Measurements from ENCODE around the gene TRIM40.
A peak's percentile ranks its signal among the peaks of the same experiment; 100 is the strongest.
"Not testable (repeated sequence)": the region's sequence is repeated elsewhere in the genome, so short reads cannot be mapped to it uniquely, and the experiment has no call there.

TRIM40 gene

DNA sequence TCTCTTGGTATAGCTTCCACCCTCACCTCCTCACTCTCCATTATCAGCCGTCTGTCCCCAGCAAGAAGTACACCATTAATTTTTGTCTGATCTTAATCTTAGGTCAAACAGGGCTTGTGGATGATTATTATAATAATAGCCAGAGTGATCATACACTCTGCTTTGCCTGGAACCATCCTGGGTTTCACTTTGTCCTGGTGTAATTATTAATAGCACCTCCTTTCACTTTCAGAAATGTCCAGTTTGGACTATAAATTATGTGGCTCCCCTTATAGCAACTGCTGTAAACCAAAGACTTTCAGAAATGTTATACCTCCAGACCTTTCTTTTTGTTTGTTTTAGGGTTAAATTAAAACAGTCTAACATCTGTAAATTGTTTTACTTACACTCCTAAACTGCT is 22.1 kb upstream of the TRIM40 start:
- DNase-seq = no peak

DNA sequence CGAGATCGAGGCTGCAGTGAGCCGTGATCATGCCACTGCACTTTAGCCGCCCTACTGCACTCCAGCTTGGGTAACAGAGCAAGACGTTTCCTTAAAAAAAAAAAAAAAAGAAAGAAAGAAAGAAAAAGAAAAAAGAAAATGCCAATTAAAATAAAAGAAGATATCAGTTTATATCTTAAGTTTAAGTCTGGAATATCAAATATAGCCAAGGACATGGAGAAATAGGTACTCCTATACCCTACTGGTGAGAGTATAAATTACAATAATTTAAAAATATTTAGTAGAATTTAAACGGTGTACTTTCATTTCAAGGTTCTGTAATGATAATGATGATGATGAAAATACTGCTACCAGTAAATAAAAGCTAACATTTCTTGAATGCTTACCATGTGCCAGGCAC is 19.2 kb upstream of the TRIM40 start:
- no peak for DNase-seq

DNA sequence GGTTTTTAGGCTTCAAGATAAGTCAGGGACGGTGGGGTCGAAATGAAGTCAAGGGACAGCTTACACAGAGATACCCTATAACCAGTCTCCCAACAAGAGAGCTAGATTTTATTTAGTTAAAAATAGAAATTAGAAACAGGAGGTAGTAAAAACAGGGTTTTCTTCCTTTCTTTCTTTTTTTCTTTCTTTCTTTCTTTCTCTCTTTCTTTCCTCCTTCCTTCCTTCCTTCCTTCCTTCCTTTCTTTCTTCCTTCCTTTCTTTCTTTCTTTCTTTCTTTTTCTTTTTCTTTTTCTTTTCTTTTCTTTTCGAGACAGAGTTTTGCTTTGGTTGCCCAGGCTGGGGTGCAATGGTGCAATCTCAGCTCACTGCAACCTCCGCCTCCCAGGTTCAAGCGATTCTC is 17.2 kb upstream of the TRIM40 start:
- not testable (repeated sequence) for DNase-seq

DNA sequence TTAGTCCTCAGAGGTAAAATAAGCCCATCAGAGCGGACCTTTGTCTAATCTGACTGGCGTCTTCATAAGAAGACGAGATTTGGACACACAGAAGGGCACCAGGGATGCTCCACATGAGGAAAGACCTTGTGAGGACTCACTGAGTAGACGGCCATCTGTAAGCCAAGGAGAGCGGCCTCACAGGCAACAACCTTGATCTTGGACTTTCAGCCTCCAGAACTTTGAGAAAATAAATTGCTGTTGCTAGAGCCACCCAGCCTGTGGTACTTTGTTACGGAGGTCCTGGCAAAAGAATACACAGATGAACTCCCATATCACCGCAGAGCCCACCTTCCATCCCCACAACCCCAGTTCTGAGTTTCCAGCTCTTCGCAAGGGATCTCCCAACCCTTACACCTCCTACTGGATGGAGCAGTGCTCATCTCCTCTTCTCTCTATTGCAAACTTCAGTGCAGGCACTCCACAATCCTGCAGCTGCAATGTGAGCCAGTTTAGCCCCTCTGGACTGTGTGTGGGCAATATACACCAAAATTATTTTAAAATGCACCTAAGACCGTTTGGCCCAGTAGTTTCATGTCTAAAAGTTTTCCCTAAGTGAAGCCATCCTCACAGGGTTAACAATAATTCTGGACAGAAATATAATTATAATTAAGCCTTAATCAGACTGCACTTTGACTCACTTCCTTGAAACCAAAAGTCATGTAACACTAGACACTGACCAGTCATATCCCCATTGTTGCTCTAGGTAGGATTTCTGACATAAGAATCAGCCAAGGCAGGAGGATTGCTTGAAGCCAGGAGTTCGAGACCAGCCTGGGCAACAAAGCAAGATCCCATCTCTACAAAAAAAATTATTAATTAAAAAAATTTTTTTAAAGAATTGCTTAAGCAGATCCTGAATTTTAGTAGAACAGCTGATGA is 14.2 kb upstream of the TRIM40 start:
- DNase-seq = no peak

DNA sequence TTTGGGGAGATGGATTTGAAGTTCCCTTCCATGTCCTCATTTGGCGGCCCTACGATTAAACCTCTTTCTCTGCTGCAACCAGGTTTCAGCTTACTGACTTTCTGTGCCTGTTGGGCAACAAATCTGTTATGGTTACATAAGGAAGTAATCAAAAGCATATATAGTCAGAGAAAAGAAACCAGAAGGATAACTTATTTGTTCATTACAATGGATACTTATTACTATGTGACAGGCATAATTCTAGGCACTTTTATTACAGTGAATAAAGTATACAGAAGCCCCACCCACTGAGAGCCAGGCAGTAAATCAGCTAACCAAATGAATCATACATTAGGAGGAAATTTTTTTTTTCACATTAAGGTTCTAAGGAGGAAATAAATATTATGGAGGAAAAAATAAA is 13.4 kb upstream of the TRIM40 start:
- DNase-seq = no peak

DNA sequence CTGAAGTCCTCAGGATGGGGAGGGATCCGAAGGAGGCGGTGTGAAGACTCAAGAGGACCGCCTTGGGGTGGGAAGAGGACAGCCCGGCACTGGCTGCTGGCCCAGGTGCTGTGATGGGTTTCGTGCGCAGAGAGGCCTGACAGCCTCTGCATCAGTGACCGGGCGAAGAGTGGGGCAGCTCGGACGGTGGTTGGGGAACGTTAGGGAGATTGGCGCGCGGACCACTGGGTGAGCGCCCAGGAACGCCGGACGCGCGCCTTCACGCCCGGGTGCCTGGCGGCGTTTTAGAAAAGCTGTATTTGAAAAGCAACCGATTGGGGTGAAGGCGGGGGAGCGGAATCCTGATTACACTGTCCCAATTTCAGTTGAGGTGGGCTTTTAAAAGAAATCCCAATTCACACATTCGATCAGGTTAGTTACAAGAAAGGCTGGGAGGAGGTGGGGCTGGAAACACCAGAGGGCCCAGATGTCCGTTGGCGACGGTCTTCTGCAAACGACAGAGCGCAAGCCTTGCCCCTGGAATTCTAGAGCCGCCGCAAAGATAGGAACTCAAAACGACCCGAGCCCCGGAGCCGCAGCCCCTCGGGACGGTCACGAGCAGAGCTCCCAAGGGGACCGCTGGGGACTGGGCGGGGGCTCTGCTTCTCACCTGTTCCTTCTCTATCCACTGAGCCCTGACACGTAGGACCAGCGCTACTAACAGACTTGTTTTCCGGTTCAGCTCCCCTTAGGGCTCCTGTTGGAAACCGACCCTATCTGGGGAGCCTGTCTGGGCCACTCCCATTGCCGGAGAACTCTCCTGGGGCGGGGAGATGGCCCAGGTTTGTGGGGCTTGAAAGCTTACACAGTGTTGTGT is 8.5 kb upstream of the TRIM40 start:
- no peak for DNase-seq

DNA sequence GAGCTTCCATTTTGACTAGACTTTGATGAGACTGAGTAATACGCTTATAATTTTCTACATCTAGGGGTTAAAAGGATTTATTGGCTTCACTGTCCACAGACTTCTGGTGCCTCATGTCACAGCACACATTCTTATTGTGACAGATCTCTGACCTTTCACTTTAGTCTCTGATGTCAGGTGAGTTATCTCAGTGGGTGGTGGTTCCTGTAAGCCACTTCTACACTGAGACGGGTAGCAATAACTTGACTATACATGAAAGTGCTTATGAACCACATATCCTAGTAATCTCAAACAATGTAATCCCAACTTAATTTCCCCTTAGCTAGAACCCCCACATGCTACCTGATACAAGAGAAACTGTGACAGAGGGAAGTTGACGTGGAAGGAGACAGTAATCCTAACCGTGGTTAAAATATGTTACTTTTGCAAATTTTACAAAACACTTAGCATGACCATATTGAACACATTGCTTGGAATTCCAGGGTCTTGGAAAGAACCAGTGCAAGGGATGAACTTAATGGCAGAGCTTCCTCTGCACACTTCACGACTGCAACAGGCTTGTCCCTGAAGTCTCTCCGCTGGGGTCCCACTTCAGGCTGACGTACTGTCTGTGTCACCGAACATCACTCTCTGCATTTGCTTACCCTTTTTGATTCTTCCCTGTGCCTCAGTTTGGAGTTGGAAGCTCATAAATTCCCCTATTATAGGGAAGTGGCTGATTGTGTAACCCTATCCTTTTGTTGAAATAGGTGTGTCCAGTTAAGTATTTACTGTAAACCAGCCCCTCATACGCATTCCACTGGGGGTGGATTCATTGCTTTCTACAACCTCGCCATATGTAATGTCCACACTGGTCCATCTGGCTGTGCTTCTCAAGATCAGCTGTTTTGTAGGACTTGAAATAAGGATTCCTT is 6.4 kb upstream of the TRIM40 start:
- no peak for DNase-seq

DNA sequence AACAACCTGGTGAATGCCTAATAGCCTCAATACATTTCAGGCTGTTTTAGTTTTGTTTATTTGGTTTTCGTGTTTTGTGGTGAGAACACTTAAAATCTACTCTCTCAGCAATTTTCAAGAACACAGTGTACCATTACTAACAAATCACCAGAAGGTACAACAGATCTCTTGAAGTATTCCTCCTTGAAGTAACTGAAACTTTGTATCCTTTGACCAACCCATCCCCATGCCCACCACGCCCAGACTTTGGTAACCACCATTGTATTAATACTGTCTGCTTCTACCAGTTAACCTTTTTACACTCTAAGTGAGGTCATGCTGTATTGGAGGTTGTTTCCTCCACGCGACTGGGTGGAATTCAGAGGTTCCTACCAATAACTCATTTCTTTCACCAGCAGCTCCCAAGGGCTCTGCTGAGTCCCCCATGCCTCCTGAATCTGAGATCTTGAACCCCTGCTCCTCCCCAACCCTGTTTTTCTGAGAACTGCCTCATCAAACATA is 5.7 kb upstream of the TRIM40 start:
- DNase-seq = no peak

DNA sequence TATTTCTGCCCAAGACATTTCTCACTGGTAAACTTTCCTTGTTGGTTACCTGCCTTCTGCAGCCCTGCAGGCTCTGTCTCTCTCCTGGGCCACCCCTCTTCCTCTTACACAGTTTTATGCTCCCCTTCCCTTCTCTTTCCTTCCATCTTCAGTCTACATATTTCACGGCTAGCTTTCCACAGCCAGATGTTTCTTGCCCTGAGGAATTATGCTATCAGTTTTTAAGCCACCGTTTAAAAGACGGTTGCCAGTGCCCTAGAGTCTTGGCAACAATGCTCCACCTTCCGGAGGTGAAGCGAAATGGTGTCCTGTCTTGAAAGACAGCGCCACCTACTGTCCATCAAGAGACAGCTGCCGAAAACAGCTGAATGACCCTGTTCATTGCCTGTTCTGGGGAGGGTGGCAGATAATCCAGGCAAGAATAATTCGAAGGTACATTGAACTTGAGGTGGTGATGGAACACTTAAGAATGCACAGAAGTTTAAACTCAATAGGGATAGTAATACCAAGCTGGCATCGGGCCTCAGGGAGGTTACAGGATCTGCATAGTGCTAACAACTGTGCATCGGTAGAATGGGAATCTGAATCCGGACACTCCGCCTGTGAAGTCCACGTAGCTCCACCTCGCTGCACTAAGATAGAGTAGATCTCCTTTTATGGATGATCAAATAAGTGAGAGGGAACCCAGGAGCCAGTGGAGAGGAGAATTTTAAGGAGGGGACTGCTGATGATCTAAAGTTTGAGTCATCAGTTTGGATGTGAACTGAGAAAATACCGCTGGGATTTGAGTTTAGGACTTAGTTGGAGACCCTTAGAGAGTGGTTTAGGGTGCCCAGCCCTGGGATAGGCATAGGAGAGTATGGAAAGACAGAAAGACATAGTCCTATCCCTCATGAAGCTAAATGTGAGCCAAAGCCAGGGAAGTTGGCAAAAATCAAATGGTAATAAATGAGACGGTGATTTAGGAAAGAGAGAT is 4.8 kb upstream of the TRIM40 start:
- DNase-seq = peak; percentile 68

DNA sequence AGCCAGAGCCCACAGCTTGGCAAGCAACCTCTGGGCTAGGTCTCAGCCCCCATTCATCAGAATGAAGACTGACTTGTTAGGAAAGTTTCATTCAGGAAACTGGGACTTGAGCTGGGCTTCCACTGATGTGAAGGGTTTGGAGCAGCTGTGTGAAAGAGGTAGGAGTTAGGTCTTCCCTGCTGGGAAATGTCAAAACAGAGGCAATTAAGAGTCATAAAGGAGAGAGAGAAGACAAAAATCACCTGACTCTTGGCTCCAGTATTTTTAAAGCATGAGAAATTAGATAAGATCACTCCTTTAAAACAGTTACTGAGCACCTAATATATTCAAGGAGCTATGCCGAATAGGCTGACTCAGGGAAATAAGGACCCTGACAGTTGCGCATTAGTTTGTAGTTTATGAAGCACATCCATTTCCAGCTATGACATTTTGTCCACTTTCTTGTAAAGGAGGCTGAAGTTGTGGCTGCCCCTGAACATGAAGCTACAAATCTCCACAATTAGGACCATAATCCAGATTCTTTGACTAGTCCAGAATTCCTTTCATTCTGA is 3.9 kb upstream of the TRIM40 start:
- DNase-seq = no peak

DNA sequence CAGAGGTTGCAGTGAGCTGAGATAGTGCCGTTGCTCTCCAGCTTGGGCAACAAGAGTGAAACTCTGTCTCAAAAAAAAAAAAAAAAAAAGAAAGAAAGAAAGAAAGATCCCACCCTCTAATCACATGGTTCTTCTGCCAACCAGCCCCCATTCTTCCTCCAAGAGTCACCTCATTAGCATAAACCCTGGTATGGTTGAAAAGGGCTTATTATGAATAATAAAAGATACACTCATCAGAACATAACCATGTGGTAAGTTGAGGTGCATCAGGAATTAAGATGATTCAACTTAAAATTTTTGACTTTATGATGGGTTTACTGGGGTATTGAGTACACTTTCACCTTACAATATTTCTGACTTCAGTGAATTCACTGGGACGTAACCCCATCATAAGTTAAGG is 793 bp upstream of the TRIM40 start:
- no peak for DNase-seq

DNA sequence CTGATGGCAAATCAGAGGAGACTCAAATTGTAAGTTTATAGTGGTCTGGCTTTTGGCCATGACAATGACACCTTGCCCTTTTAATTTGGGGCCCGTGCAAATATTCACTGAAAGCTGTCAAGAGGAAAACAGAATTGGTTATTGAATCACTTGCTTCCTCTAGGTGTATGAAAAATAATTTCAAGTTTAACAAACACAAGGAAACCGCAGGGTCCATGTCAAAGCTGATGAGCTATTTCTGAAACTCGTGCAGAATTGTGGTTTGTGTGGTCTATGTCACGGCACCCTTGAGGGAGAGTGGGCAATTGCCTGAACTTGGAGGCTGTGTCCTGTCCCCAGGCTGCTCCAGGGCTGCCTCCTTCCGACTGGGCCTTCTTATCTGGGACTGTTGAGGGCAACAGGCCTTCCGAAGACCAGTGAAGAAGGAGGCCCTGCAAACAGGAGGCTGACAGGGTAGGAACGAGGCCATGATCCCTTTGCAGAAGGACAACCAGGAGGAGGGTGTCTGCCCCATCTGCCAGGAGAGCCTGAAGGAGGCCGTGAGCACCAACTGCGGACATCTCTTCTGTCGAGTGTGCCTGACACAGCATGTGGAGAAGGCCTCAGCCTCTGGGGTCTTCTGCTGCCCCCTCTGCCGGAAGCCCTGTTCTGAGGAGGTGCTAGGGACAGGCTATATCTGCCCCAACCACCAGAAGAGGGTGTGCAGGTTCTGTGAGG is 788 bp downstream of the TRIM40 start:
- DNase-seq = no peak

DNA sequence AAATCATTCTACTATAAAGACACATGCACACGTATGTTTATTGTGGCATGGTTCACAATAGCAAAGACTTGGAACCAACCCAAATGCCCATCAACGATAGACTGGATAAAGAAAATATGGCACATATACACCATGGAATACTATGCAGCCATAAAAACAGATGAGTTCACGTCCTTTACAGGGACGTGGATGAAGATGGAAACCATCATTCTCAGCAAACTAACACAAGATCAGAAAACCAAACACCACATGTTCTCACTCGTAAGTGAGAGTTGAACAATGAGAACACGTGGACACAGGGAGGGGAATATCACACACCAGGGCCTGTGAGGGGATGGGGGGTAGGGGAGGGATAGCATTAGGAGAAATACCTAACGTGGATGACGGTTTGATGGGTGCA is 4.3 kb downstream of the TRIM40 start:
- DNase-seq = not testable (repeated sequence)

DNA sequence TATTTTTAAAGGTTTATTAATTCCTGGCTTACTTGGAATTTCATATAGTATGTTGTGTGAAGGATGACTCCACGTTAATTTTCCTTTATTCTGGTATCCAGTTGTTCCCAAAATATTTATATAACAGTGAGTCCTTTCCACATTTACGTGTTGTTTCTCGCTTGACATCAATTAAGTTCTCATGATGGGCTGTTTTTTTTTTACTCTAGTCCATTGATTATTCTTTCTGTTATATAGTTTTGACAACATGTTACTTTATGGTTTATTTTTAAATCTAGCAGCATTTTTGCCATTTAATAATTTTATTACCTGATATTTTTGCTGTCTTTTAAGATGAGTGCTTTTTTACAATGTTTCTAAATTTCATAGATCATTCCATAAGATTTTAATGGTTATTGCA is 6.7 kb downstream of the TRIM40 start:
- DNase-seq = no peak

DNA sequence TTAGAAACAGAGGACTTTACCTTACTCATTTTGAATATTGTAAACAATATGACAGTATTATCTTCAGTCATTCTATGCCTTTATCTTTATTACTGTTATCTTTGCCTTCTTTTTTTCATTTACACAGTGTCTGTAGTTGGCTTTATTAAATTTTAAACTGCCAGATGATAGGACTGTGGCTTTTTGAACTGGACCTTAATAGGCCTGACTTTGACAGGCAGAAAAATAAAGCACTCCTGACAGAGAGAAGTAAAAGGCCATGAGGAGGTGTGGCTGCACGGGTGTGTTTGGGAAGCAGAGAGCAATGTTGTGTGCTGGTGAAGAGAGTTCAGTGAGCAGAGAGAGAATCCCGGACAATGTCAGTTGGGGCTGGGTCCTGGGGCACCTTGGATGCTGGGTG is 7.8 kb downstream of the TRIM40 start:
- no peak for DNase-seq

DNA sequence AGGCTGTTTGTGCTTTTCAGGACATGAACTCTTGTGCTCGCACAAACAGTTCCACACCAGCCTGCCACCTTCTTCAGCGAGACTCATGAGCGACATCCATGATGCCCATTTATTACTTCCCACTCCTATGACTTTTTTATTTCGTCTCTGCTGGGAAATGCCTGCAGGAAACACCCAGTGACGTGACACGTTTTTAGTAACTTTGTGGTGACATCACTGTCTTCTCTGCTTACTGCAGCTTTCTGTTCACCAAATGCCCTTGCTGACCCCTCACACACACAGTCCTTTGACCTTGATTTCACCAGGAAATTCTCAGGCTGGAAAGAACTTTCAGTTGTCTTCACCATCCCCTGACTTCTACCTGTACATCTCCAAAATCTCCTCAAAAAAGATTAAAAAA is 8.9 kb downstream of the TRIM40 start:
- DNase-seq = no peak

DNA sequence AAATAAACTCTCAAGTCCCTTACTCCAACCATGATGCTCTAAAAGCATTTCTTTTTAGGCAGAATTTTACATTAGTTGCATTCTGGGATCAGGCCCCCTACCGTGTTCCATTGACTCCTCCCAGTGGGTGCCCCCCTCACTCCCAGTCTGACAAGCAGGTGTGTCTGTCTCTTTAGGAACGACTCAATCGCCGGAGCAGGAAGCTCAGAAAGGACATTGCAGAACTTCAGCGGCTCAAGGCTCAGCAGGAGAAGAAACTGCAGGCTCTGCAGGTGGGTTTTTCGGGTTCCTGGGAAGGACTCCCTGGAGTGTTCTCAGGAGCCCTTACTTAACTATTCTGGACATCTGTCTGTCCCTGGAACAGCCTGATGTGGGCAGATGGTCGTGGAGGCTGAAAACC is 9.9 kb downstream of the TRIM40 start:
- no peak for DNase-seq

DNA sequence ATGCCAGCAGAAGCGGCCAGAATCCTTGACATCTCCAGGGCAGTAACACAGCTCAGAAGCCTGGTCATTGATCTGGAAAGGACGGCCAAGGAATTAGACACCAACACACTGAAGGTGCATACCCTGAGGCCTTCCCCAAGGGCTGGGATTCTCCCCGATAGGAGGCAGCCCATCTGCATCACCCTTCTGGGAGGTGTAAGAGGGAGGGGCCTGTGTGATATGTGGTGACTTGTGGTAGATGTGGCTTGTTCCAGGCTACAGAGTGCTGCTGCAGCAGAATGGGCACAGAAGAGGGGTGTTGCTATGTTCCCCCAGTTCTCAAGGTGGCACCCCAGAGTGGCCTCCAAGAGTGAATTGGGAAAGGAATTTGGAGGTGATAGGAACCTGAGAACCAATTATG is 11.2 kb downstream of the TRIM40 start:
- no peak for DNase-seq

DNA sequence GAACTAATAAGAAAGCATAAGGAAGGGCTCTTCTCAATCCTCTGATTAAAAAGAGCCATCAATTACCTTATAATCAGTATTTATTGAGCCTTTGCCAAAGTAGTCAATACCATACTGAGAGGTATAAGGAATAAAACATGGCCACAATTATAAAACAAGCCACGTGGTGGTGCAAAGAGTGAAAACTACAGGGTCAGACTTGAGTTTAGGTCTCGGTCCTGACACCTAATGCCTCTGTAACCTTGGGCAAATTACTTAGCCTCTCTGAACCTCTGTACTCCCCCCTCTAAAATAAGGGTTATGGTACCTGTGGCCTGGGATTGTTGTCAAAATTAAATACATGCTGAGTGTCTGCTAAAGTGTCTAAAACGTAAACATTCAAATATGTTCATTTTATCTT is 13.3 kb downstream of the TRIM40 start:
- no peak for DNase-seq

DNA sequence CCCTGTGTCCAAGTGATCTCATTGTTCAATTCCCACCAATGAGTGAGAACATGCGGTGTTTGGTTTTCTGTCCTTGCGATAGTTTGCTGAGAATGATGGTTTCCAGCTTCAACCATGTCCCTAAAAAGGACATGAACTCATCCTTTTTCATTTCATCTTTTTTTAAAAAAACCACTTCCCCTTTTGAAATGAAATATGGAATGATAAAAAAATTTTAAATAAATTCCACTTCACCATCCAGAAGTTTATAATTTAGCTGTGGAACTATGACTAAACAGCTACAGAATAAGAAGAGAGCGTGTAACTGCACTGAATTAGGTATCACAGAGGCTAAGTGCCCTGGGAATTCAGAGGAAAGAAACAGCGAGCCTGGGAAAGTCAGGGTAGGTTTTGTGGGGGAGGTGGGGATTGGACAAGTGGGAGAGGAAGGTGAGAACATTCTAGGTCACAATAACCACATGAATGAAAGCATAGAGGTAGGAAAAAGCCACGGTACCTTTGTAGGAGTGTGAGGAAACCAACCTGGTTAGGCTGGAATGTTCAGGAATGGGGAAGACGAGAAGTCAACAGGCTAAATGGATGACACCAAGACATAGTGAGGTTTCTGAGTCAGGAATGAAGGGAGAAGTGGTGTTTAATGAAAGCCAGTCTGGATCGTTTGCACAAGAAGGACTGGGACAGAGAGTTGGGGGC is 14.1 kb downstream of the TRIM40 start:
- no peak for DNase-seq

Data from effector CD4-positive, alpha-beta T cell (primary cell).